Trophoblast cell (in vitro differentiated cells and primary cell): ENCODE results near the gene C4orf51.
A peak's percentile ranks its signal among the peaks of the same experiment; 100 is the strongest.

Experiments
- DNase-seq, 2 donors: peaks; one replicate each; pipeline ENCODE4 v3.0.0-alpha.2; 2016
- H2AFZ ChIP-seq: 2 replicates; pipeline ENCODE4 v1.6.1; 2013; ENCODE audit warnings: low read length, moderate library complexity, mild to moderate bottlenecking; ENCODE audit not compliant: insufficient read depth, poor library complexity
- H2AK5ac ChIP-seq: 2 replicates; pipeline ENCODE4 v1.6.1; 2013; ENCODE audit warnings: mild to moderate bottlenecking, low read length
- H2BK120ac ChIP-seq: 2 replicates; pipeline ENCODE4 v1.6.1; 2013; ENCODE audit warnings: low read length, mild to moderate bottlenecking, moderate library complexity; ENCODE audit not compliant: insufficient read depth, poor library complexity
- H2BK12ac ChIP-seq: 2 replicates; pipeline ENCODE4 v1.6.1; 2013; ENCODE audit warnings: mild to moderate bottlenecking, low read length, moderate library complexity
- H2BK5ac ChIP-seq: 2 replicates; pipeline ENCODE4 v1.6.1; 2013; ENCODE audit warnings: low read length, low read depth, moderate library complexity, mild to moderate bottlenecking; ENCODE audit not compliant: poor library complexity
- H3K14ac ChIP-seq: 2 replicates; pipeline ENCODE4 v1.6.1; 2013; ENCODE audit warnings: mild to moderate bottlenecking, low read length
- H3K18ac ChIP-seq: 2 replicates; pipeline ENCODE4 v1.6.1; 2013; ENCODE audit warnings: mild to moderate bottlenecking, low read length
- H3K23ac ChIP-seq: 2 replicates; pipeline ENCODE4 v1.6.1; 2013; ENCODE audit warnings: low read length
- H3K27ac ChIP-seq: 2 replicates; pipeline ENCODE4 v1.5.1; 2013; ENCODE audit warnings: low read depth, mild to moderate bottlenecking, inconsistent platforms, low read length, moderate library complexity
- H3K27me3 ChIP-seq: 2 replicates; pipeline ENCODE4 v1.6.1; 2013; ENCODE audit warnings: inconsistent platforms, mild to moderate bottlenecking, low read length, moderate library complexity; ENCODE audit not compliant: insufficient read depth
- H3K36me3 ChIP-seq, 2 experiments: 1 replicate in 1 of 2; 2 replicates in 1 of 2; pipeline ENCODE4 v1.6.1; 2013; ENCODE audit warnings: low read length in 2 of 2, mild to moderate bottlenecking in 2 of 2, moderate library complexity in 1 of 2; ENCODE audit not compliant: insufficient read depth in 2 of 2, control insufficient read depth in 1 of 2
- H3K4ac ChIP-seq: 2 replicates; pipeline ENCODE4 v1.6.1; 2013; ENCODE audit warnings: low read depth, mild to moderate bottlenecking, low read length, moderate library complexity
- H3K4me1 ChIP-seq, 2 experiments: 1 replicate in 1 of 2; 2 replicates in 1 of 2; pipeline ENCODE4 v1.6.1; 2013; ENCODE audit warnings: low read length in 2 of 2, mild to moderate bottlenecking in 2 of 2, moderate library complexity in 1 of 2; ENCODE audit not compliant: insufficient read depth in 2 of 2, control insufficient read depth in 1 of 2
- H3K4me2 ChIP-seq: 2 replicates; pipeline ENCODE4 v1.6.1; 2013; ENCODE audit warnings: inconsistent platforms, mild to moderate bottlenecking, low read length, moderate library complexity
- H3K4me3 ChIP-seq: 2 replicates; pipeline ENCODE4 v1.5.1; 2013; ENCODE audit warnings: mild to moderate bottlenecking, low read depth, low read length, inconsistent platforms
- H3K79me1 ChIP-seq: one replicate; pipeline ENCODE4 v1.6.1; 2013; ENCODE audit warnings: low read length
- H3K79me2 ChIP-seq: 2 replicates; pipeline ENCODE4 v1.6.1; 2013; ENCODE audit warnings: low read length, mild to moderate bottlenecking; ENCODE audit not compliant: control insufficient read depth, insufficient read depth, poor library complexity
- H3K9ac ChIP-seq: 2 replicates; pipeline ENCODE4 v1.6.1; 2013; ENCODE audit warnings: mild to moderate bottlenecking, low read length
- H3K9me3 ChIP-seq: 2 replicates; pipeline ENCODE4 v1.6.1; 2013; ENCODE audit warnings: low read depth, mild to moderate bottlenecking, control low read depth, inconsistent platforms, low read length; ENCODE audit not compliant: insufficient read depth
- H4K12ac ChIP-seq: 2 replicates; pipeline ENCODE4 v1.6.1; 2013; ENCODE audit warnings: low read depth, mild to moderate bottlenecking, low read length, moderate library complexity
- H4K8ac ChIP-seq: 2 replicates; pipeline ENCODE4 v1.6.1; 2013; ENCODE audit warnings: low read depth, mild to moderate bottlenecking, low read length, moderate library complexity
- H4K91ac ChIP-seq: one replicate; pipeline ENCODE4 v1.6.1; 2013; ENCODE audit warnings: low read depth, mild to moderate bottlenecking, low read length, moderate library complexity
- WGBS: extraction: QIAGEN DNeasy Blood & Tissue Kit; methylation state at CpG from one replicate; pipeline ENCODE4 v1.1.7; 2013; ENCODE audit warnings: missing lambda C conversion rate; ENCODE audit not compliant: insufficient read length, insufficient coverage; ENCODE audit errors: extremely low coverage; 5-methylcytosine and 5-hydroxymethylcytosine counted together

The C4orf51 gene

DNA sequence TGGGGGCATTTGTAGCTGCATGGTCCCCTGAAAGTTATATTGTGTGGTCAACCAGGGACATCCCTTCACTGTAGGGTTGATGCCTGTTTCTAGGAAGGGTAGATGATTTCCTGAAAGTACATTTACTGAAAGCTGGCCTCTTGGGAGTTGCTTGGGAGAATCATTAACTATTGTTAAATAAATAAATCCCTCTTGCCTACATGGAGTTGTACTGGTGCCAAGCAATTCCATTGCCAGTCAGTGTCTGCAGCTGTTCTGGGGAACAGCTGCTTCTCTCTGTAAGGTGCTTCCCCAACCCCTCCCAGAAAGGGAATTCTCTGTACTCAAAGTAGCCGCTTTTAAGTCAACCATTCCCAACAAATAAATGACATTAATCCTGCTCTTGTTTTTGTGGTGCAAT is 51.1 kb downstream of the C4orf51 start:
- Histone ChIP-seq H3K4me3 (no peak overlapping the region), H4K8ac (no peak overlapping the region), H4K12ac (no peak overlapping the region), H2BK120ac (no peak overlapping the region), H3K4me2 (no peak overlapping the region), H4K91ac (no peak overlapping the region), H3K23ac (no peak overlapping the region), H2AK5ac (no peak overlapping the region), H3K9me3 (no peaks in the 10 kb centered on the region), H2BK5ac (no peak overlapping the region), H2AFZ (no peak overlapping the region), H3K14ac (no peak overlapping the region), H3K79me1 (peaks cover 32% of the 10 kb centered on the region), H3K9ac (no peak overlapping the region), H3K36me3 (no peaks in the 10 kb centered on the region), H3K27me3 (no peaks in the 10 kb centered on the region), H3K18ac (no peak overlapping the region), H3K4ac (no peak overlapping the region), H3K27ac (no peak overlapping the region), H3K79me2 (peaks cover 8% of the 10 kb centered on the region), H2BK12ac (no peak overlapping the region), H3K4me1 (peaks cover 17 to 20% of the 10 kb centered on the region in 2 experiments)
- no peak for DNase-seq
- no CpG with 5 or more reads among the region's 1 CpG for WGBS

DNA sequence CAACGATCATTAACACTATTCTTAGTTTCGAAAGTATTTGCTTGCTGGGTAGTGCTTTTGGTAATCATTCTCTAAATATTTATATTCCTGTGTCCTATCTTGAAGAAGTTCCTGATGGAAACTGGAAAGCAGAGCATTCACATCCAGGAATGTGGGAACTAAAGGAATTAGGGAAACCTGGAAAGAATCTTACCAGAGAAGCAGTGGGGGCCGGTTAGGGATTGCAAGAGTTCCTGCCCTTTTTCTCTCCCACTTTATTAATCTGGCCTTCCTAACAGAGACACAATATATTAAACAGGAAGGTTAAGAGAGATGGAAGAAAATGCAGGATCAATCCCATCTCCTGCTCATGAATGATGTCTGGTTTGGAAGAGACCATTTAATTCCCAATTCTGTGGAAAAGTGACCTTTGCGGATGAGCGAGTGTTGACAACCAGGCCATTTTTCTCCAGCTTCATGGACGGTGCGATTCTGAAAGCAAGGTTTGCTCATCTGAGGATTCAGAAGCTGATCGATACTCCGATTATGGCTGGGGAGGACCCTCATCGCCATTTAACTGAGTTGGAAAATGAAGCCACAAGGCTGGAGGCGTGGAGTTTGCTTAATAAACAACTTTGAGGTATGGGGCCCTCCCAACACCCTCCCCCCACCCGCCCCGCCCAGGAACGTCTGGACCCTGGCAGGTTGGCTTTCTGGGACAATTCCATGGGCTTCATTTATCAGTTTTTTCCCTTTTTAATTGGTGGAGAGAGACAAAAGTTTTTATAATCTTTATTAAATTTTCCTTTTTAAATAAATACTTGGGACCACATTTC is 52.3 kb downstream of the C4orf51 start:
- Histone ChIP-seq H4K12ac (peak overlapping the region; percentile 3), H2AK5ac (no peak overlapping the region), H3K4me2 (peak overlapping the region; percentile 58), H3K27me3 (no peaks in the 10 kb centered on the region), H3K4me1 (peaks cover 24 to 28% of the 10 kb centered on the region in 2 experiments), H3K4me3 (no peak overlapping the region), H4K91ac (peak overlapping the region; percentile 85), H2BK12ac (peak overlapping the region; percentile 19), H3K79me2 (peaks cover 8% of the 10 kb centered on the region), H4K8ac (peak overlapping the region; percentile 59), H3K14ac (peak overlapping the region; percentile 86), H3K23ac (no peak overlapping the region), H3K36me3 (no peaks in the 10 kb centered on the region), H3K9me3 (no peaks in the 10 kb centered on the region), H2BK120ac (peak overlapping the region; percentile 79), H3K27ac (peak overlapping the region; percentile 96), H3K4ac (no peak overlapping the region), H3K9ac (peak overlapping the region; percentile 2), H3K18ac (peak overlapping the region; percentile 45), H2AFZ (peak overlapping the region; percentile 1), H2BK5ac (peak overlapping the region; percentile 91), H3K79me1 (peaks cover 39% of the 10 kb centered on the region)
- no peak for DNase-seq
- WGBS, result no CpG with 5 or more reads among the region's 14 CpGs

DNA sequence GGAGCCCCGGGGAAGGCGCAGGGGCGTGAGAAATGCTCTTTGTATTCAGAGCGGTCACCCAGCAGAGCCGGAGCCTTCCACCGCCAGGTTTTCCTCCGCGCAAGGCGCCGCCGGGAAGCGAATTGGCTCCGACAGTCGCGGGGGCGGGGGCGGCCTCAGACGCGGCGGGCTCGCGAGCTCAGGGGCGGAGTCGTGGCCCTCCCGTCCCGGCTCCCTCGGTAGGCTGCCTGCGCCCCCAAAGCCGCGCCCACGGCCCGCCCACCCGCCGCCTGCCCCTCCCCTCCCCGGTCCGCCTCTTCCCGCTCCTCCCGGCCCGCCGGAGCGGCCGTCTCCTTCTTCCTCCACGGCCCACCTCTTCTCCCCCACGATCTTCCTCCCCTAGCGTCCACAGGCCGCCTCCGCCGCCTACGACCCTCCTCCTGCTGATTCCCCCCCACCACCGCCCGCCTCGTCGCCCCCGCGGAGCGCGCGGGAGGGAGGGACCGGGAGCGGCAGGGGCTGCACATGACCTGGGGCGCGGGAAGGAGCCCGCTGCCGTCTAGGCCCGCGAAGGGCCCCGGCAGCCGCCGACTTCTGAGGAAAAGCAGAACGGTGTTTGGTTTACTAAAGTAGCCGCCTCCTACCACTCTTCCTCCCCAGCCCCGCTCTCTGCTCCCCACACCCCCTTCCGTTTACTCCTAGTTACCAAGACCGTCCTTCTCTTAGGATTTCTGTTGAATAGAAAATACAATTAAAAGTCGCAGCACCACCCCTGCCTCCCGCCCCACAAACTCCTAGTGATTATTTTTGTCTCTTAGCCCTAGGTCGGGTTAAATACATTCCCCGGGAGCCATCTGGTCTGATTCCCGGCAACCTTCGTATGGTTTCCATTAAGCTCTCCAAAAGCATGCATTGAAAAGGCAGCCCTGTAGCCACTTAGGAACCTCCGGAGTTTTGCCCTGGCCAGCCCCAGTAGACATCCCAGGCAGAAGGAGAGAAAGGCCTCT is 53.2 kb downstream of the C4orf51 start:
- peak overlapping the region; percentile 100 for H4K91ac ChIP-seq
- H3K79me2 ChIP-seq, result peaks cover 8% of the 10 kb centered on the region
- H3K18ac ChIP-seq, result peak overlapping the region; percentile 100
- no CpG with 5 or more reads among the region's 81 CpGs for WGBS
- H2BK12ac ChIP-seq, result peak overlapping the region; percentile 46
- DNase-seq, result peak; percentile 77 to 85
- H3K4me1 ChIP-seq, result peaks cover 24 to 28% of the 10 kb centered on the region in 2 experiments
- peak overlapping the region; percentile 99 for H4K8ac ChIP-seq
- H3K14ac ChIP-seq, result peak overlapping the region; percentile 97
- H3K4me3 ChIP-seq, result peak overlapping the region; percentile 70
- H3K23ac ChIP-seq, result no peak overlapping the region
- peak overlapping the region; percentile 97 for H4K12ac ChIP-seq
- H3K79me1 ChIP-seq, result peaks cover 39% of the 10 kb centered on the region
- no peaks in the 10 kb centered on the region for H3K27me3 ChIP-seq
- no peaks in the 10 kb centered on the region for H3K36me3 ChIP-seq
- peak overlapping the region; percentile 99 for H2BK5ac ChIP-seq
- H2BK120ac ChIP-seq, result peak overlapping the region; percentile 98
- peak overlapping the region; percentile 73 for H2AK5ac ChIP-seq
- H2AFZ ChIP-seq, result peak overlapping the region; percentile 91
- no peaks in the 10 kb centered on the region for H3K9me3 ChIP-seq
- H3K27ac ChIP-seq, result peak overlapping the region; percentile 100
- H3K4ac ChIP-seq, result peak overlapping the region; percentile 97
- peak overlapping the region; percentile 85 for H3K9ac ChIP-seq
- peak overlapping the region; percentile 66 for H3K4me2 ChIP-seq

DNA sequence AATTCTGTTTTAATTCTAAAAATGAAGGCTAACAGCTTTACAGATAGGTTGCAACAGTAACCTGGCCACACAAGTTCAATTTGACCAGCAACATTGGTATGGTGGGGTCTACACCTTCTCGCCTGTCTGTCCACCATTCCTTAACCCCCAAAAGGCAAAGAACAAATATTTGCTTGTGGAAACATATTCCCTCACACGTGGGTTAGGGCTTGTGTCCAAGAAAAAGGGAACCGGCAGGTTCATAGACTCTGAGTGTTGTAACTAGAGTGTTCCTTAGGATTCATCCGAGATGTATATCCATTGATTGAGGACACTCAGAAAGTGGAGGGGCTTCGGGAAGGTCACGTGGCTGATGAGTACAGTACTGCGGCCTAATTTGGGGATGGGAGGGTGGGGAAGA is 54.1 kb downstream of the C4orf51 start:
- WGBS, result no CpG with 5 or more reads among the region's 7 CpGs
- Histone ChIP-seq H3K36me3 (no peaks in the 10 kb centered on the region), H3K79me2 (peaks cover 8% of the 10 kb centered on the region), H3K79me1 (peaks cover 39% of the 10 kb centered on the region), H4K12ac (no peak overlapping the region), H3K27ac (peak overlapping the region; percentile 100), H2BK120ac (peak overlapping the region; percentile 93), H2BK5ac (peak overlapping the region; percentile 99), H3K4me2 (no peak overlapping the region), H3K18ac (peak overlapping the region; percentile 90), H2AK5ac (peak overlapping the region; percentile 40), H3K4me1 (peaks cover 24 to 28% of the 10 kb centered on the region in 2 experiments), H3K9ac (no peak overlapping the region), H2BK12ac (peak overlapping the region; percentile 99), H3K23ac (no peak overlapping the region), H3K27me3 (no peaks in the 10 kb centered on the region), H2AFZ (no peak overlapping the region), H4K91ac (peak overlapping the region; percentile 100), H3K4ac (peak overlapping the region; percentile 68), H4K8ac (peak overlapping the region; percentile 94), H3K9me3 (no peaks in the 10 kb centered on the region), H3K14ac (peak overlapping the region; percentile 69), H3K4me3 (no peak overlapping the region)
- peak in 1 of 2 donors; percentile 14 for DNase-seq
